HEK293 (cell line): ENCODE measurements around the gene TESK2.

Experiments used
- GLI4 ChIP-seq: fragments of 450-650 bp; formaldehyde crosslinking; IDR thresholded peaks from 2 replicates; pipeline ENCODE4 v1.5.1; 2016; ENCODE audit warnings: missing biosample characterization, missing genetic modification characterization
- GLIS2 ChIP-seq: fragments of 450-650 bp; formaldehyde crosslinking; IDR thresholded peaks from 2 replicates; pipeline ENCODE4 v1.5.1; 2016; ENCODE audit warnings: missing biosample characterization, missing genetic modification characterization
- KLF8 ChIP-seq: fragments of 450-650 bp; formaldehyde crosslinking; IDR thresholded peaks from 2 replicates; pipeline ENCODE4 v1.5.1; 2016; ENCODE audit warnings: missing biosample characterization, missing genetic modification characterization
- PBX3 ChIP-seq: sonication (generic); formaldehyde crosslinking; IDR thresholded peaks from 2 replicates; pipeline ENCODE4 v1.8.1; 2022; ENCODE audit warnings: mild to moderate bottlenecking, moderate library complexity, missing genetic modification reagents
- PRDM4 ChIP-seq: fragments of 450-650 bp; formaldehyde crosslinking; IDR thresholded peaks from 2 replicates; pipeline ENCODE4 v1.5.1; 2017; ENCODE audit warnings: missing biosample characterization, missing genetic modification characterization
- PRDM6 ChIP-seq: fragments of 450-650 bp; formaldehyde crosslinking; IDR thresholded peaks from 2 replicates; pipeline ENCODE4 v1.5.1; 2017; ENCODE audit warnings: missing biosample characterization, missing genetic modification characterization
- SALL2 ChIP-seq: fragments of 450-650 bp; formaldehyde crosslinking; IDR thresholded peaks from 2 replicates; pipeline ENCODE4 v1.5.0; 2017; ENCODE audit warnings: missing biosample characterization, mild to moderate bottlenecking, missing genetic modification characterization, borderline replicate concordance
- SP2 ChIP-seq: fragments of 450-650 bp; formaldehyde crosslinking; IDR thresholded peaks from 2 replicates; pipeline ENCODE4 v1.5.1; 2016; ENCODE audit warnings: missing biosample characterization, missing genetic modification characterization
- SP7 ChIP-seq: fragments of 450-650 bp; formaldehyde crosslinking; IDR thresholded peaks from 2 replicates; pipeline ENCODE4 v1.5.1; 2016; ENCODE audit warnings: missing biosample characterization, missing genetic modification characterization
- ZBTB48 ChIP-seq: fragments of 450-650 bp; formaldehyde crosslinking; IDR thresholded peaks from 2 replicates; pipeline ENCODE4 v1.5.1; 2016; ENCODE audit warnings: missing biosample characterization, missing genetic modification characterization
- ZFHX2 ChIP-seq: fragments of 450-650 bp; formaldehyde crosslinking; conservative IDR thresholded peaks from 2 replicates; pipeline ENCODE4 v1.5.1; 2016; ENCODE audit warnings: missing biosample characterization, missing genetic modification characterization
- ZFP37 ChIP-seq: fragments of 450-650 bp; formaldehyde crosslinking; IDR thresholded peaks from 2 replicates; pipeline ENCODE4 v1.5.1; 2016; ENCODE audit warnings: missing biosample characterization, missing genetic modification characterization
- ZNF114 ChIP-seq: fragments of 450-650 bp; formaldehyde crosslinking; IDR thresholded peaks from 2 replicates; pipeline ENCODE4 v1.5.0; 2017; ENCODE audit warnings: missing biosample characterization, missing genetic modification characterization
- ZNF155 ChIP-seq: fragments of 450-650 bp; formaldehyde crosslinking; IDR thresholded peaks from 2 replicates; pipeline ENCODE4 v1.5.1; 2016; ENCODE audit warnings: missing biosample characterization, missing genetic modification characterization
- ZNF214 ChIP-seq: fragments of 450-650 bp; formaldehyde crosslinking; IDR thresholded peaks from 2 replicates; pipeline ENCODE4 v1.5.1; 2017; ENCODE audit warnings: missing biosample characterization, mild to moderate bottlenecking, missing genetic modification characterization, borderline replicate concordance
- ZNF302 ChIP-seq: fragments of 450-650 bp; formaldehyde crosslinking; IDR thresholded peaks from 2 replicates; pipeline ENCODE4 v1.5.1; 2016; ENCODE audit warnings: missing biosample characterization, missing genetic modification characterization, low read depth
- ZNF341 ChIP-seq: fragments of 450-650 bp; formaldehyde crosslinking; IDR thresholded peaks from 2 replicates; pipeline ENCODE4; 2016; ENCODE audit warnings: low read depth, missing biosample characterization, missing genetic modification characterization
- ZNF354C ChIP-seq: fragments of 450-650 bp; formaldehyde crosslinking; IDR thresholded peaks from 2 replicates; pipeline ENCODE4 v1.5.1; 2016; ENCODE audit warnings: missing biosample characterization, missing genetic modification characterization, low read depth, borderline replicate concordance
- ZNF398 ChIP-seq: fragments of 450-650 bp; formaldehyde crosslinking; IDR thresholded peaks from 2 replicates; pipeline ENCODE4 v1.5.1; 2017; ENCODE audit warnings: missing biosample characterization, missing genetic modification characterization
- ZNF449 ChIP-seq: fragments of 450-650 bp; formaldehyde crosslinking; IDR thresholded peaks from 2 replicates; pipeline ENCODE4 v1.5.1; 2017; ENCODE audit warnings: missing biosample characterization, mild to moderate bottlenecking, missing genetic modification characterization, moderate library complexity
- ZNF473 ChIP-seq: fragments of 450-650 bp; formaldehyde crosslinking; IDR thresholded peaks from 2 replicates; pipeline ENCODE4 v1.5.1; 2017; ENCODE audit warnings: missing biosample characterization, missing genetic modification characterization
- ZNF501 ChIP-seq: fragments of 450-650 bp; formaldehyde crosslinking; IDR thresholded peaks from 2 replicates; pipeline ENCODE4 v1.5.1; 2016; ENCODE audit warnings: missing biosample characterization, missing genetic modification characterization
- ZNF558 ChIP-seq: fragments of 450-650 bp; formaldehyde crosslinking; IDR thresholded peaks from 2 replicates; pipeline ENCODE4 v1.5.1; 2016; ENCODE audit warnings: missing biosample characterization, missing genetic modification characterization
- ZNF561 ChIP-seq: fragments of 450-650 bp; IDR thresholded peaks from 2 replicates; pipeline ENCODE4 v1.5.1; 2018; ENCODE audit warnings: missing biosample characterization, missing genetic modification characterization, borderline replicate concordance
- ZNF621 ChIP-seq: fragments of 450-650 bp; formaldehyde crosslinking; IDR thresholded peaks from 2 replicates; pipeline ENCODE4 v1.5.1; 2017; ENCODE audit warnings: missing biosample characterization, missing genetic modification characterization
- ZNF692 ChIP-seq: fragments of 450-650 bp; formaldehyde crosslinking; IDR thresholded peaks from 2 replicates; pipeline ENCODE4 v1.5.1; 2016; ENCODE audit warnings: missing biosample characterization, missing genetic modification characterization
- ZNF843 ChIP-seq: fragments of 450-650 bp; formaldehyde crosslinking; IDR thresholded peaks from 2 replicates; pipeline ENCODE4 v1.5.1; 2016; ENCODE audit warnings: missing biosample characterization, missing genetic modification characterization
- ZSCAN23 ChIP-seq: fragments of 450-650 bp; formaldehyde crosslinking; IDR thresholded peaks from 2 replicates; pipeline ENCODE4 v1.5.1; 2016; ENCODE audit warnings: missing biosample characterization, missing genetic modification characterization

TESK2 gene

GRCh38 chr1:45521413-45522323 lies 30.7 kb upstream of the TESK2 start, which contains the start of gene PRDX1 (continued):
- TF ChIP-seq PRDM6 (tag by site-specific recombination): peak; percentile 12; the same call in 1 of the 2 replicates
- peak; percentile 84 for TF ChIP-seq SP2 (tag by site-specific recombination)
- no peak for TF ChIP-seq ZNF214 (tag by site-specific recombination)
- TF ChIP-seq ZSCAN23 (tag by site-specific recombination): peak; percentile 82; the same call in 1 of the 2 replicates
- TF ChIP-seq ZNF501: peak; percentile 94
- peak; percentile 88 for TF ChIP-seq SP7 (tag by site-specific recombination)
- TF ChIP-seq GLIS2 (tag by site-specific recombination): peak; percentile 96
- TF ChIP-seq KLF8: peak; percentile 100
- peak; percentile 93; the same call in 1 of the 2 replicates for TF ChIP-seq GLI4
- TF ChIP-seq ZNF621 (tag by site-specific recombination): no peak
- no peak for TF ChIP-seq ZNF354C (tag by site-specific recombination)
- no peak for TF ChIP-seq ZNF155 (tag by site-specific recombination)
- peak; percentile 77 for TF ChIP-seq ZBTB48 (tag by site-specific recombination)
- no peak; the same call in 1 of the 2 replicates for TF ChIP-seq ZNF558 (tag by site-specific recombination)
- peak; percentile 57; the same call in 1 of the 2 replicates for TF ChIP-seq ZNF449 (tag by site-specific recombination)
- peak; percentile 93 for TF ChIP-seq ZFHX2 (tag by site-specific recombination)
- peak; percentile 61; the same call in 1 of the 2 replicates for TF ChIP-seq PRDM4
- TF ChIP-seq PBX3 (CRISPR knock-in tag): 0 out of 2 replicates have a peak, but pooled peaks have one; percentile 15
- TF ChIP-seq ZNF692: peak; percentile 95
- TF ChIP-seq ZFP37 (tag by site-specific recombination): peak; percentile 97
- TF ChIP-seq ZNF302 (tag by site-specific recombination): no peak
- TF ChIP-seq ZNF561 (tag by site-specific recombination): peak; percentile 68; the same call in 1 of the 2 replicates
- TF ChIP-seq ZNF843 (tag by site-specific recombination): peak; percentile 83
- peak; percentile 75 for TF ChIP-seq ZNF341 (tag by site-specific recombination)
- TF ChIP-seq ZNF398: peak; percentile 99
- no peak for TF ChIP-seq ZNF473 (tag by site-specific recombination)
- no peak; the same call in none of the 2 replicates for TF ChIP-seq ZNF114 (tag by site-specific recombination)
- TF ChIP-seq SALL2: peak; percentile 27; the same call in 1 of the 2 replicates
